Measurements from ENCODE around the gene VWA7.

GRCh38 chr6:31727717-31728671 lies 49.1 kb downstream of the VWA7 start:
- TF ChIP-seq POLR2A (IDR thresholded peaks at IDR 0.05; ENCODE audit: low read length) (no peak), GATA1 (IDR thresholded peaks at IDR 0.05; ENCODE audit: low read depth, low read length) (no peak)

All from erythroblast (primary cell).